Colonic mucosa (tissue), 4 donors: ENCODE results near the gene ZSCAN29. TPM values are rescaled to one million over a fixed set of nuclear protein-coding genes. Genes with fewer than 3 reads are reported as not detected.

Experiments
- DNase-seq: peaks from one replicate; pipeline ENCODE4 v3.0.0-alpha.2; 2020
- H3K27ac ChIP-seq: fragments of 200-600 bp; one replicate; pipeline ENCODE4 v1.8.0; 2021
- H3K27me3 ChIP-seq: fragments of 200-600 bp; one replicate; pipeline ENCODE4 v1.8.0; 2021
- H3K36me3 ChIP-seq: fragments of 200-600 bp; one replicate; pipeline ENCODE4 v1.8.0; 2021
- H3K4me1 ChIP-seq: fragments of 200-600 bp; one replicate; pipeline ENCODE4 v1.8.0; 2021; ENCODE audit warnings: mild to moderate bottlenecking
- H3K4me3 ChIP-seq: fragments of 200-600 bp; one replicate; pipeline ENCODE4 v1.8.0; 2021
- H3K9ac ChIP-seq, 2 donors: one replicate each; pipeline ENCODE4 v1.7.0; 2013; ENCODE audit warnings: control low read depth in 2 of 2, low read depth in 2 of 2, low read length in 2 of 2
- H3K9me3 ChIP-seq: fragments of 200-600 bp; one replicate; pipeline ENCODE4 v1.8.0; 2021
- intact Hi-C: fragments of 100-400 bp; cut with DNase I; formaldehyde crosslinking; loops from one replicate; pipeline ENCODE4 v1.14.1; 2022
- total RNA-seq, 2 donors: library from RNA; stranded (reverse); fragmentation: NEBNext Ultra II Directional in 1 of 2; extraction: Animal tissue kit (Norgen Biotek cat#: 25700) in 1 of 2; gene quantifications; one replicate each; pipeline ENCODE4 v1.2.1, GENCODE V29; 2021
- TF ChIP-seq, protein P1 (sequence below): fragments of 200-600 bp; IDR thresholded peaks from one replicate; pipeline ENCODE4 v1.8.0; 2022; ENCODE audit warnings: antibody characterized with exemption, mild to moderate bottlenecking
- donor health status: healthy.
- donor health status: DM: no; HTN: no; CAD: no.
- donor health status: DM: no; HTN: no; CAD: no.

The ZSCAN29 gene
- total RNA-seq, 2 donors from 2014 or later, result 26.2 to 26.6 TPM

DNA sequence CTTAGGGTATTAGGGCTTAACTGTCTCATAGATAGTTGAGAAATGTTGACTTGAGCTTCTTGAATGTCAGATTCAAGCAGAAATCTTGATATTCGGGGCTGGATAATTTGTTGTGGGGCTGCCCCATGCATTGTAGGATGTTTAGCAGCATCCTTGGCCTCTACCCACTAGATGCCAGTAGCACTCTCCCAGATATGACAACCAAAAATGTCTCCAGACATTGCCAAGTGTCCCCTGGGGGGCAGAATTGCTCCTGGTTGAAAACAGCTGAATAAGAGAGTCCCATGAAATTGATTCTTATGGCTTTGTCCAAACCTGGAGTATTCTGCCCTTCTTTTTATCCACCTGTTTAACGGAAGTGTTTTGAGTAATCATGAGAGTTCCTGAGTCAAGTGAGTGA is 24.5 kb downstream of the ZSCAN29 start:
- Histone ChIP-seq H3K36me3 (no peaks in the 10 kb centered on the region), H3K27me3 (no peaks in the 10 kb centered on the region), H3K9me3 (no peaks in the 10 kb centered on the region), H3K9ac (no peak overlapping the region), H3K4me1 (no peaks in the 10 kb centered on the region), H3K27ac (no peak overlapping the region), H3K4me3 (no peak overlapping the region)
- intact Hi-C loops, result no loop called here
- TF ChIP-seq, protein P1, sequence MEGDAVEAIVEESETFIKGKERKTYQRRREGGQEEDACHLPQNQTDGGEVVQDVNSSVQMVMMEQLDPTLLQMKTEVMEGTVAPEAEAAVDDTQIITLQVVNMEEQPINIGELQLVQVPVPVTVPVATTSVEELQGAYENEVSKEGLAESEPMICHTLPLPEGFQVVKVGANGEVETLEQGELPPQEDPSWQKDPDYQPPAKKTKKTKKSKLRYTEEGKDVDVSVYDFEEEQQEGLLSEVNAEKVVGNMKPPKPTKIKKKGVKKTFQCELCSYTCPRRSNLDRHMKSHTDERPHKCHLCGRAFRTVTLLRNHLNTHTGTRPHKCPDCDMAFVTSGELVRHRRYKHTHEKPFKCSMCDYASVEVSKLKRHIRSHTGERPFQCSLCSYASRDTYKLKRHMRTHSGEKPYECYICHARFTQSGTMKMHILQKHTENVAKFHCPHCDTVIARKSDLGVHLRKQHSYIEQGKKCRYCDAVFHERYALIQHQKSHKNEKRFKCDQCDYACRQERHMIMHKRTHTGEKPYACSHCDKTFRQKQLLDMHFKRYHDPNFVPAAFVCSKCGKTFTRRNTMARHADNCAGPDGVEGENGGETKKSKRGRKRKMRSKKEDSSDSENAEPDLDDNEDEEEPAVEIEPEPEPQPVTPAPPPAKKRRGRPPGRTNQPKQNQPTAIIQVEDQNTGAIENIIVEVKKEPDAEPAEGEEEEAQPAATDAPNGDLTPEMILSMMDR, result no peak
- DNase-seq, result no peak

DNA sequence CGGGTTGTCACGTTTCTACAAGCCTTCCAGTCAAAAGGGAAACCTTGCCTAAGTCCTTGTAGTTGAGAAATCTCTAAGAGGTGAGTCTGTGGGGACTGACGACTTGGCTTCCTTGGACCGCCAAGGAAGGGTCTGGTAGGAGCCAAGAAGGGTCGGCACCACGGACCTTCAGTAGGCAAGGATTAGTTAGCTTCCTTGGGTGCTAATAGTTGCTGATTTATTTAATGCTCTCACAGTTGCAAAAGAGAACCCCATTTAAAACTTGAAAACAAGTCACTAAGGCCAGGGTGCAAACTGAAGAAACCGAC is 40.1 kb downstream of the ZSCAN29 start:
- Histone ChIP-seq H3K9ac (peak overlapping the region; percentile 82 to 86), H3K4me1 (peaks cover 10% of the 10 kb centered on the region), H3K4me3 (peak overlapping the region; percentile 84), H3K27me3 (no peaks in the 10 kb centered on the region), H3K36me3 (no peaks in the 10 kb centered on the region), H3K27ac (peak overlapping the region; percentile 87), H3K9me3 (no peaks in the 10 kb centered on the region)
- no peak for DNase-seq
- TF ChIP-seq, protein P1, result no peak
- intact Hi-C loops, result no loop called here

- no peaks in the 10 kb centered on the region for H3K27me3 ChIP-seq
- H3K4me3 ChIP-seq, result peak within 1 kb of the TSS; percentile 84
- peak within 1 kb of the TSS; percentile 82 to 86 for H3K9ac ChIP-seq
- H3K4me1 ChIP-seq, result peaks cover 10% of the 10 kb centered on the region
- H3K27ac ChIP-seq, result peak within 1 kb of the TSS; percentile 87
- intact Hi-C loops, result no loop called here
- DNase-seq, result peak; percentile 95
- TF ChIP-seq, protein P1, result no peak
- no peaks in the 10 kb centered on the region for H3K36me3 ChIP-seq
- H3K9me3 ChIP-seq, result no peaks in the 10 kb centered on the region
These were observed 40.7 kb downstream of the ZSCAN29 start, which contains the start of gene LCMT2 for GRCh38 chr15:43329960-43330779. Gene LCMT2 (minus strand): TSS chr15:43330573. CDS start chr15:43330489, 84 bp downstream.

DNA sequence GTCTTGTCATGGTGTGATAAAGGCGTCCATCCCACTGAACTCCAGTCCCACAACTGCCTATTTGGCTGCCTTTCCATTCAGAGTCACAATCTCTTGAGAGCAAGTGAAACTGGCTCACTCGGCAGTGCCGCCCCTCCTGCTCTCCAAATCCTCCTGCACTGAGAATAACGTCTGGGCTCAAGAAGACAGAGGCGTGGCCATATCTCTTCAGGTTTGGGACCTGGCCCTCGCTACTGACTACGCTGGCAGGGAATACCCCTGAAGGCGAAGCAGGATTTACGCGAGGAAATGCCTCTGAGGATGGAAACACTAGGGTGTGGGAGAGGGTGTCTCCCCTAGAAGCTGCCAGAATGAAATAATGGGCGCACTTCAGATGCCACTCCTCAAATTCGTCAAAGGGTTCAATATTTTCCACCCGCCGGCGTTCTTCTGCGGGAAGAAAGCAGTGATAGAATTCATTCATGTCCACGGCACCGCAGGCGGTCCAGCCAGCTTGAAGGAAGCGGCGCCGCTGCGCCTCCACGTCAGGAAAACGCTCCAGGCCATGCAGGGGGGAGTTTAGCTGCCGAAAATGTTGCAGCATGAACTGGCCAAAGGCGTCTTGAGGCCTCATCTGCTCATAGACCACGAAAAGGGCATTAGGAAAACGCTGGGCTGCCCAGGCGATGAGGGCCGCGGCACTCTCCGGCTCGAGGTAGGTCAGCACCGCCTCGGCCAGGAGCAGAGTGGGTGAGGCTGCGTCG is 41.5 kb downstream of the ZSCAN29 start:
- H3K9me3 ChIP-seq, result no peaks in the 10 kb centered on the region
- peak overlapping the region; percentile 87 for H3K27ac ChIP-seq
- H3K4me3 ChIP-seq, result peak overlapping the region; percentile 84
- peaks cover 10% of the 10 kb centered on the region for H3K4me1 ChIP-seq
- peak overlapping the region; percentile 82 to 86 for H3K9ac ChIP-seq
- TF ChIP-seq, protein P1, result no peak
- peak; percentile 51 for DNase-seq
- intact Hi-C loops, result no loop called here
- H3K36me3 ChIP-seq, result no peaks in the 10 kb centered on the region
- no peaks in the 10 kb centered on the region for H3K27me3 ChIP-seq

- Histone ChIP-seq H3K27me3 (no peaks in the 10 kb centered on the region), H3K9me3 (no peaks in the 10 kb centered on the region), H3K36me3 (no peaks in the 10 kb centered on the region), H3K27ac (no peak overlapping the region), H3K4me1 (peaks cover 7% of the 10 kb centered on the region), H3K4me3 (no peak overlapping the region), H3K9ac (no peak overlapping the region)
- intact Hi-C loops, result no loop called here
- TF ChIP-seq, protein P1, result no peak
- DNase-seq, result no peak
These were observed 45.7 kb downstream of the ZSCAN29 start for GRCh38 chr15:43325039-43325684.
